ENCODE data around the gene ZBTB7C.

DNA sequence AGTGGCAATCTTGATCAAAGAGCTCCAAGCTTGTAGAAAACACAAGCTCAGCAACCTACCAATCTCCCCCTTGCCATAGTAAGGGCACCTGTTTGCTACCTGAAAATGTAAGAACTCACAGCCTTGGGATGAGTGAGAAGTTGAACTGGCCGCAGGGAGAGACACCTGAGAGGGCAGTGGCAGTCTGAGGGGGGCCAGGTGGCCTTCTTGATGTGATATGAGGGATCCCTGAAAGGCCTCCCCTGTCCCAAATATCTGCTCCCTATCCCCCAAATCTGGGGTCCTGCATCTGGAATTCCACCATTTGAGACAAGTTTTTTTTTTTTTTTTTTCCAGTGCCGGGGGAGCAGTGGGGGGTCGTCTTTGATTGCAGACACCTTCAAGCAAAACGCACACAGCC, 248.6 kb downstream of the ZBTB7C start:
- TF ChIP-seq CTCF (IDR thresholded peaks at IDR 0.05) (no peak), EZH2 (IDR thresholded peaks at IDR 0.05) (no peak)
